ENCODE data around the gene JSRP1.

DNA sequence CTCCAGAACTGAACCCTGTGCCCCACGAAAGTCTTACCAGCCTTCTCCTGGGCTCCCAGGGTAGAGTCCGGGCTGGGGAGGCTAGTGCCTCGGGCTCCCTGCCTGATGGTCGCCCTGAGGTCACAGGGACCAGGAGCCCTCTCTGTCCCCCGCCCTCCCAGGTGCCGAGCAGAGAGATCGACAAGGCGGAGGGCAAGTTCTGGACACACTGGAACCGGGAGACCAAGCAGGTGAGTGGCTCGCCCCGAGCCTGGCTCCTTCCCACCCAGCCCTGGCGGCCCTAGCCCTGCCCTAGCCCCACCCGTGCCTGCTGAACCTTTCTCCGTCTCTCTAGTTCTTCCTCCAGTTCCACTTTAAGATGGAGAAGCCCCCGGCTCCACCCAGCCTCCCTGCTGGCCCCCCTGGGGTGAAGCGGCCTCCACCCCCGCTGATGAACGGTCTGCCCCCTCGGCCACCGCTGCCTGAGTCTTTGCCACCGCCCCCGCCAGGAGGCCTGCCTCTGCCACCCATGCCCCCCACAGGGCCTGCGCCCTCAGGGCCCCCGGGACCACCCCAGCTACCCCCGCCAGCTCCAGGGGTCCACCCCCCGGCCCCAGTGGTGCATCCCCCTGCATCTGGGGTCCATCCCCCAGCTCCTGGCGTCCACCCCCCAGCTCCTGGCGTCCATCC, 8.7 kb downstream of the JSRP1 start:
- TF ChIP-seq RFX5 (IDR thresholded peaks at IDR 0.05; ENCODE audit: low read depth, low read length) = no peak
- TF ChIP-seq, protein P1, sequence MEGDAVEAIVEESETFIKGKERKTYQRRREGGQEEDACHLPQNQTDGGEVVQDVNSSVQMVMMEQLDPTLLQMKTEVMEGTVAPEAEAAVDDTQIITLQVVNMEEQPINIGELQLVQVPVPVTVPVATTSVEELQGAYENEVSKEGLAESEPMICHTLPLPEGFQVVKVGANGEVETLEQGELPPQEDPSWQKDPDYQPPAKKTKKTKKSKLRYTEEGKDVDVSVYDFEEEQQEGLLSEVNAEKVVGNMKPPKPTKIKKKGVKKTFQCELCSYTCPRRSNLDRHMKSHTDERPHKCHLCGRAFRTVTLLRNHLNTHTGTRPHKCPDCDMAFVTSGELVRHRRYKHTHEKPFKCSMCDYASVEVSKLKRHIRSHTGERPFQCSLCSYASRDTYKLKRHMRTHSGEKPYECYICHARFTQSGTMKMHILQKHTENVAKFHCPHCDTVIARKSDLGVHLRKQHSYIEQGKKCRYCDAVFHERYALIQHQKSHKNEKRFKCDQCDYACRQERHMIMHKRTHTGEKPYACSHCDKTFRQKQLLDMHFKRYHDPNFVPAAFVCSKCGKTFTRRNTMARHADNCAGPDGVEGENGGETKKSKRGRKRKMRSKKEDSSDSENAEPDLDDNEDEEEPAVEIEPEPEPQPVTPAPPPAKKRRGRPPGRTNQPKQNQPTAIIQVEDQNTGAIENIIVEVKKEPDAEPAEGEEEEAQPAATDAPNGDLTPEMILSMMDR (IDR thresholded peaks at IDR 0.05 in 2 of 3, conservative IDR thresholded peaks at IDR 0.05 in 1 of 3; ENCODE audit: control insufficient read depth in 2 of 3, extremely low read depth in 1 of 3, insufficient read depth in 1 of 3, low read depth in 3 of 3, low read length in 3 of 3) = no peak
- TF ChIP-seq, protein P2, sequence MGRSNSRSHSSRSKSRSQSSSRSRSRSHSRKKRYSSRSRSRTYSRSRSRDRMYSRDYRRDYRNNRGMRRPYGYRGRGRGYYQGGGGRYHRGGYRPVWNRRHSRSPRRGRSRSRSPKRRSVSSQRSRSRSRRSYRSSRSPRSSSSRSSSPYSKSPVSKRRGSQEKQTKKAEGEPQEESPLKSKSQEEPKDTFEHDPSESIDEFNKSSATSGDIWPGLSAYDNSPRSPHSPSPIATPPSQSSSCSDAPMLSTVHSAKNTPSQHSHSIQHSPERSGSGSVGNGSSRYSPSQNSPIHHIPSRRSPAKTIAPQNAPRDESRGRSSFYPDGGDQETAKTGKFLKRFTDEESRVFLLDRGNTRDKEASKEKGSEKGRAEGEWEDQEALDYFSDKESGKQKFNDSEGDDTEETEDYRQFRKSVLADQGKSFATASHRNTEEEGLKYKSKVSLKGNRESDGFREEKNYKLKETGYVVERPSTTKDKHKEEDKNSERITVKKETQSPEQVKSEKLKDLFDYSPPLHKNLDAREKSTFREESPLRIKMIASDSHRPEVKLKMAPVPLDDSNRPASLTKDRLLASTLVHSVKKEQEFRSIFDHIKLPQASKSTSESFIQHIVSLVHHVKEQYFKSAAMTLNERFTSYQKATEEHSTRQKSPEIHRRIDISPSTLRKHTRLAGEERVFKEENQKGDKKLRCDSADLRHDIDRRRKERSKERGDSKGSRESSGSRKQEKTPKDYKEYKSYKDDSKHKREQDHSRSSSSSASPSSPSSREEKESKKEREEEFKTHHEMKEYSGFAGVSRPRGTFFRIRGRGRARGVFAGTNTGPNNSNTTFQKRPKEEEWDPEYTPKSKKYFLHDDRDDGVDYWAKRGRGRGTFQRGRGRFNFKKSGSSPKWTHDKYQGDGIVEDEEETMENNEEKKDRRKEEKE (IDR thresholded peaks at IDR 0.05) = no peak
- TF ChIP-seq SIN3A (IDR thresholded peaks at IDR 0.05; ENCODE audit: low read depth, low read length) = no peak
- TF ChIP-seq YY1 (IDR thresholded peaks at IDR 0.05; ENCODE audit: low read depth, low read length) = no peak
- no peak for TF ChIP-seq BACH1 (IDR thresholded peaks at IDR 0.05; ENCODE audit: borderline replicate concordance)

All from GM12878 (cell line).